HEK293 (cell line): Measurements from ENCODE around the gene COL17A1.

Experiments used
- CTCF ChIA-PET: fragments of 350-600 bp; formaldehyde crosslinking; extraction: SDS; loops from one replicate; lab custom pipeline; 2021; ENCODE audit warnings: antibody characterized with exemption; lab: Yijun Ruan, JAX
- POLR2A ChIA-PET: fragments of 300-600 bp; formaldehyde crosslinking; extraction: SDS; loops from one replicate; lab custom pipeline; 2020; ENCODE audit warnings: antibody characterized with exemption, inconsistent platforms; lab: Yijun Ruan, JAX
- H3K27ac ChIP-seq: fragments of 200-500 bp; sonication (Bioruptor generic); 2 replicates; pipeline ENCODE4 v1.5.1; 2014; ENCODE audit warnings: low read depth, low read length, control low read depth, inconsistent platforms; ENCODE audit errors: extremely low read depth
- H3K36me3 ChIP-seq, 2 experiments: fragments of 200-500 bp in 1 of 2; sonication (Bioruptor generic) in 1 of 2; 1 replicate in 1 of 2; 2 replicates in 1 of 2; pipeline ENCODE4 v1.5.1; 2014 to 2017; ENCODE audit warnings: inconsistent platforms in 2 of 2, low read length in 2 of 2; ENCODE audit not compliant: control insufficient read depth in 2 of 2, insufficient read depth in 1 of 2
- H3K4me1 ChIP-seq: fragments of 200-500 bp; sonication (Bioruptor generic); 2 replicates; pipeline ENCODE4 v1.5.1; 2014; ENCODE audit warnings: mild to moderate bottlenecking, low read length, inconsistent platforms; ENCODE audit not compliant: control insufficient read depth, insufficient read depth
- H3K4me3 ChIP-seq: 2 replicates; pipeline ENCODE4 v1.5.1; 2011; ENCODE audit warnings: low read depth, mild to moderate bottlenecking, control low read depth, low read length, moderate library complexity
- H3K9me3 ChIP-seq: fragments of 200-500 bp; sonication (Bioruptor generic); 2 replicates; pipeline ENCODE4 v1.5.1; 2014; ENCODE audit warnings: low read depth, low read length, inconsistent platforms; ENCODE audit not compliant: control insufficient read depth, insufficient read depth
- BCL11A ChIP-seq: fragments of 450-650 bp; formaldehyde crosslinking; IDR thresholded peaks from 2 replicates; pipeline ENCODE4 v1.5.1; 2016; ENCODE audit warnings: low read depth, missing biosample characterization, missing genetic modification characterization
- PRDM1 ChIP-seq: fragments of 450-650 bp; formaldehyde crosslinking; IDR thresholded peaks from 2 replicates; pipeline ENCODE4; 2016; ENCODE audit warnings: missing biosample characterization, missing genetic modification characterization
- SCRT1 ChIP-seq: fragments of 450-650 bp; formaldehyde crosslinking; IDR thresholded peaks from 2 replicates; pipeline ENCODE4 v1.5.1; 2016; ENCODE audit warnings: missing biosample characterization, missing genetic modification characterization, borderline replicate concordance
- SETDB1 ChIP-seq: IDR thresholded peaks from one replicate; pipeline ENCODE4 v1.6.1; 2017; ENCODE audit warnings: mild to moderate bottlenecking, low read length, moderate library complexity, mixed read lengths; ENCODE audit not compliant: insufficient read length
- SP7 ChIP-seq: fragments of 450-650 bp; formaldehyde crosslinking; IDR thresholded peaks from 2 replicates; pipeline ENCODE4 v1.5.1; 2016; ENCODE audit warnings: missing biosample characterization, missing genetic modification characterization
- TRIM28 ChIP-seq: IDR thresholded peaks from 2 replicates; pipeline ENCODE4 v1.6.1; 2011; ENCODE audit warnings: low read length, control low read depth, borderline replicate concordance
- ZBTB17 ChIP-seq: fragments of 450-650 bp; formaldehyde crosslinking; IDR thresholded peaks from 2 replicates; pipeline ENCODE4 v1.5.1; 2016; ENCODE audit warnings: missing biosample characterization, missing genetic modification characterization
- ZNF18 ChIP-seq: fragments of 450-650 bp; formaldehyde crosslinking; IDR thresholded peaks from 2 replicates; pipeline ENCODE4 v1.5.1; 2016; ENCODE audit warnings: missing biosample characterization, missing genetic modification characterization
- ZNF248 ChIP-seq: fragments of 450-650 bp; formaldehyde crosslinking; IDR thresholded peaks from 2 replicates; pipeline ENCODE4 v1.5.1; 2017; ENCODE audit warnings: missing biosample characterization, missing genetic modification characterization
- ZNF302 ChIP-seq: fragments of 450-650 bp; formaldehyde crosslinking; IDR thresholded peaks from 2 replicates; pipeline ENCODE4 v1.5.1; 2016; ENCODE audit warnings: missing biosample characterization, missing genetic modification characterization, low read depth
- ZNF350 ChIP-seq: fragments of 450-650 bp; formaldehyde crosslinking; IDR thresholded peaks from 2 replicates; pipeline ENCODE4 v1.5.0; 2017; ENCODE audit warnings: missing biosample characterization, mild to moderate bottlenecking, missing genetic modification characterization
- ZNF664 ChIP-seq: fragments of 450-650 bp; formaldehyde crosslinking; IDR thresholded peaks from 2 replicates; pipeline ENCODE4 v1.5.1; 2016; ENCODE audit warnings: missing biosample characterization, missing genetic modification characterization
- ZNF843 ChIP-seq: fragments of 450-650 bp; formaldehyde crosslinking; IDR thresholded peaks from 2 replicates; pipeline ENCODE4 v1.5.1; 2016; ENCODE audit warnings: missing biosample characterization, missing genetic modification characterization
- ZSCAN4 ChIP-seq: fragments of 450-650 bp; formaldehyde crosslinking; IDR thresholded peaks from 2 replicates; pipeline ENCODE4 v1.5.1; 2017; ENCODE audit warnings: missing biosample characterization, missing genetic modification characterization
- TF ChIP-seq, protein P1 (sequence below): fragments of 450-650 bp; formaldehyde crosslinking; IDR thresholded peaks from 2 replicates; pipeline ENCODE4 v1.5.1; 2017; ENCODE audit warnings: missing biosample characterization, mild to moderate bottlenecking, missing genetic modification characterization, moderate library complexity
- TF ChIP-seq, protein P2 (sequence below): fragments of 450-650 bp; formaldehyde crosslinking; IDR thresholded peaks from 2 replicates; pipeline ENCODE4 v1.5.1; 2016; ENCODE audit warnings: missing biosample characterization, missing genetic modification characterization
- TF ChIP-seq, protein P3 (sequence below): fragments of 450-650 bp; IDR thresholded peaks from 2 replicates; pipeline ENCODE4 v1.5.1; 2018; ENCODE audit warnings: missing biosample characterization, mild to moderate bottlenecking, missing genetic modification characterization
- TF ChIP-seq, protein P4 (sequence below): fragments of 450-650 bp; formaldehyde crosslinking; IDR thresholded peaks from 2 replicates; pipeline ENCODE4 v1.5.1; 2016; ENCODE audit warnings: missing biosample characterization, missing genetic modification characterization
- TF ChIP-seq, protein P5 (sequence below): fragments of 450-650 bp; formaldehyde crosslinking; IDR thresholded peaks from 2 replicates; pipeline ENCODE4 v1.5.1; 2017; ENCODE audit warnings: missing biosample characterization, missing genetic modification characterization

The COL17A1 gene

GRCh38 chr10:104077663-104078151 is 8.0 kb downstream of the COL17A1 start:
- ChIA-PET CTCF (interaction anchor here (0.6 kb wide), 1 partner anchor 525 kb away, joined by 3 read pairs; no protein-coding TSS in a partner anchor), POLR2A (interaction anchor here (1.7 kb wide), 1 partner anchor 43 kb away, joined by 4 read pairs; no protein-coding TSS in a partner anchor)
- peak overlapping the region; percentile 22; the same call in 1 of the 2 replicates for H3K27ac ChIP-seq
- H3K9me3 ChIP-seq: no peaks in the 10 kb centered on the region
- no peaks in the 10 kb centered on the region for H3K36me3 ChIP-seq
- H3K4me3 ChIP-seq: no peak overlapping the region
- TF ChIP-seq ZSCAN4 (tag by site-specific recombination) (no peak), ZNF248 (tag by site-specific recombination) (no peak), SETDB1 (no peak)
- TF ChIP-seq, protein P1, sequence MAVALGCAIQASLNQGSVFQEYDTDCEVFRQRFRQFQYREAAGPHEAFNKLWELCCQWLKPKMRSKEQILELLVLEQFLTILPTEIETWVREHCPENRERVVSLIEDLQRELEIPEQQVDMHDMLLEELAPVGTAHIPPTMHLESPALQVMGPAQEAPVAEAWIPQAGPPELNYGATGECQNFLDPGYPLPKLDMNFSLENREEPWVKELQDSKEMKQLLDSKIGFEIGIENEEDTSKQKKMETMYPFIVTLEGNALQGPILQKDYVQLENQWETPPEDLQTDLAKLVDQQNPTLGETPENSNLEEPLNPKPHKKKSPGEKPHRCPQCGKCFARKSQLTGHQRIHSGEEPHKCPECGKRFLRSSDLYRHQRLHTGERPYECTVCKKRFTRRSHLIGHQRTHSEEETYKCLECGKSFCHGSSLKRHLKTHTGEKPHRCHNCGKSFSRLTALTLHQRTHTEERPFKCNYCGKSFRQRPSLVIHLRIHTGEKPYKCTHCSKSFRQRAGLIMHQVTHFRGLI (tag by site-specific recombination): peak; percentile 93
- peaks cover 31% of the 10 kb centered on the region for H3K4me1 ChIP-seq

GRCh38 chr10:104077247-104077646 is 8.4 kb downstream of the COL17A1 start:
- Histone ChIP-seq H3K4me3 (no peak overlapping the region), H3K36me3 (no peaks in the 10 kb centered on the region), H3K27ac (peak overlapping the region; percentile 22; the same call in 1 of the 2 replicates), H3K9me3 (no peaks in the 10 kb centered on the region), H3K4me1 (peaks cover 31% of the 10 kb centered on the region)
- ChIA-PET CTCF (interaction anchor here (0.6 kb wide), 1 partner anchor 525 kb away, joined by 3 read pairs; no protein-coding TSS in a partner anchor), POLR2A (interaction anchor here (1.7 kb wide), 1 partner anchor 44 kb away, joined by 4 read pairs; no protein-coding TSS in a partner anchor)
- TF ChIP-seq, protein P2, sequence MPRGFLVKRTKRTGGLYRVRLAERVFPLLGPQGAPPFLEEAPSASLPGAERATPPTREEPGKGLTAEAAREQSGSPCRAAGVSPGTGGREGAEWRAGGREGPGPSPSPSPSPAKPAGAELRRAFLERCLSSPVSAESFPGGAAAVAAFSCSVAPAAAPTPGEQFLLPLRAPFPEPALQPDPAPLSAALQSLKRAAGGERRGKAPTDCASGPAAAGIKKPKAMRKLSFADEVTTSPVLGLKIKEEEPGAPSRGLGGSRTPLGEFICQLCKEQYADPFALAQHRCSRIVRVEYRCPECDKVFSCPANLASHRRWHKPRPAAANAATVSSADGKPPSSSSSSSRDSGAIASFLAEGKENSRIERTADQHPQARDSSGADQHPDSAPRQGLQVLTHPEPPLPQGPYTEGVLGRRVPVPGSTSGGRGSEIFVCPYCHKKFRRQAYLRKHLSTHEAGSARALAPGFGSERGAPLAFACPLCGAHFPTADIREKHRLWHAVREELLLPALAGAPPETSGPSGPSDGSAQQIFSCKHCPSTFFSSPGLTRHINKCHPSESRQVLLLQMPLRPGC (tag by site-specific recombination): 0 out of 2 replicates have a peak, but pooled peaks have one; percentile 3
- TF ChIP-seq ZNF664 (tag by site-specific recombination): 0 out of 2 replicates have a peak, but pooled peaks have one; percentile 6
- TF ChIP-seq, protein P3, sequence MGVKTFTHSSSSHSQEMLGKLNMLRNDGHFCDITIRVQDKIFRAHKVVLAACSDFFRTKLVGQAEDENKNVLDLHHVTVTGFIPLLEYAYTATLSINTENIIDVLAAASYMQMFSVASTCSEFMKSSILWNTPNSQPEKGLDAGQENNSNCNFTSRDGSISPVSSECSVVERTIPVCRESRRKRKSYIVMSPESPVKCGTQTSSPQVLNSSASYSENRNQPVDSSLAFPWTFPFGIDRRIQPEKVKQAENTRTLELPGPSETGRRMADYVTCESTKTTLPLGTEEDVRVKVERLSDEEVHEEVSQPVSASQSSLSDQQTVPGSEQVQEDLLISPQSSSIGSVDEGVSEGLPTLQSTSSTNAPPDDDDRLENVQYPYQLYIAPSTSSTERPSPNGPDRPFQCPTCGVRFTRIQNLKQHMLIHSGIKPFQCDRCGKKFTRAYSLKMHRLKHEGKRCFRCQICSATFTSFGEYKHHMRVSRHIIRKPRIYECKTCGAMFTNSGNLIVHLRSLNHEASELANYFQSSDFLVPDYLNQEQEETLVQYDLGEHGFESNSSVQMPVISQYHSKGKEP (tag by site-specific recombination): no peak

DNA sequence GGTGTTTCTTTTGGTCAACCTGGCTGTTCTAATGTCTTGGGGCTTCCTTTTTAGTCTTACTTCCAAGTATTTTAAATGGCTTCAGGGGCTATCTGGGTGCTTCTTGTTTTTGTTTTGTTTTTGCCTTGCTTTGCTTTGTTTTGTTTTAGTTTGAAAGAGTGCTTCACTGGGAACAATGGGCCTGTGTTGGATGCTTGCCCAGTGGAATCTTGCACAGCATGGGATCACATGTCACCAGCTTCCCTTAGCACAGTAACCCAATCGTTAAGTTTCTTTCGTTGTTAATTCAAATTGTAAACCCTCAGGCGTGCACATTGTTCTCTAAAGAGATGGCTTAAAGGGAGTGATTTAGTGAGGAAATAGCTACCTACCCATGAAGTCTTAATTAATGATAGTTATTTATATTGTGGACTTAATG is 8.9 kb downstream of the COL17A1 start:
- CTCF ChIA-PET: interaction anchor here (1.4 kb wide), 1 partner anchor 12 kb away, joined by 3 read pairs; no protein-coding TSS in a partner anchor
- TF ChIP-seq BCL11A (tag by site-specific recombination): peak; percentile 20; the same call in 1 of the 2 replicates
- TF ChIP-seq SP7 (tag by site-specific recombination): peak; percentile 88
- peak; percentile 58; the same call in 1 of the 2 replicates for TF ChIP-seq SCRT1 (tag by site-specific recombination)
- peak; percentile 85 for TF ChIP-seq ZNF843 (tag by site-specific recombination)
- TF ChIP-seq, protein P4, sequence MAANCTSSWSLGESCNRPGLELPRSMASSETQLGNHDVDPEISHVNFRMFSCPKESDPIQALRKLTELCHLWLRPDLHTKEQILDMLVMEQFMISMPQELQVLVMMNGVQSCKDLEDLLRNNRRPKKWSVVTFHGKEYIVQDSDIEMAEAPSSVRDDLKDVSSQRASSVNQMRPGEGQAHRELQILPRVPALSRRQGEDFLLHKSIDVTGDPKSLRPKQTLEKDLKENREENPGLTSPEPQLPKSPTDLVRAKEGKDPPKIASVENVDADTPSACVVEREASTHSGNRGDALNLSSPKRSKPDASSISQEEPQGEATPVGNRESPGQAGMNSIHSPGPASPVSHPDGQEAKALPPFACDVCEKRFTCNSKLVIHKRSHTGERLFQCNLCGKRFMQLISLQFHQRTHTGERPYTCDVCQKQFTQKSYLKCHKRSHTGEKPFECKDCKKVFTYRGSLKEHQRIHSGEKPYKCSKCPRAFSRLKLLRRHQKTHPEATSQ (tag by site-specific recombination): no peak
- TF ChIP-seq, protein P5, sequence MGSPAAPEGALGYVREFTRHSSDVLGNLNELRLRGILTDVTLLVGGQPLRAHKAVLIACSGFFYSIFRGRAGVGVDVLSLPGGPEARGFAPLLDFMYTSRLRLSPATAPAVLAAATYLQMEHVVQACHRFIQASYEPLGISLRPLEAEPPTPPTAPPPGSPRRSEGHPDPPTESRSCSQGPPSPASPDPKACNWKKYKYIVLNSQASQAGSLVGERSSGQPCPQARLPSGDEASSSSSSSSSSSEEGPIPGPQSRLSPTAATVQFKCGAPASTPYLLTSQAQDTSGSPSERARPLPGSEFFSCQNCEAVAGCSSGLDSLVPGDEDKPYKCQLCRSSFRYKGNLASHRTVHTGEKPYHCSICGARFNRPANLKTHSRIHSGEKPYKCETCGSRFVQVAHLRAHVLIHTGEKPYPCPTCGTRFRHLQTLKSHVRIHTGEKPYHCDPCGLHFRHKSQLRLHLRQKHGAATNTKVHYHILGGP (tag by site-specific recombination): peak; percentile 36; the same call in 1 of the 2 replicates
- no peak for TF ChIP-seq ZNF350 (tag by site-specific recombination)
- 0 out of 2 replicates have a peak, but pooled peaks have one; percentile 24 for TF ChIP-seq PRDM1 (tag by site-specific recombination)
- TF ChIP-seq TRIM28: 0 out of 2 replicates have a peak, but pooled peaks have one; percentile 29
- TF ChIP-seq ZBTB17 (tag by site-specific recombination): peak; percentile 57; the same call in 1 of the 2 replicates
- TF ChIP-seq ZNF18 (tag by site-specific recombination): 0 out of 2 replicates have a peak, but pooled peaks have one; percentile 39
- TF ChIP-seq ZNF302 (tag by site-specific recombination): no peak

More for the DNA sequence above, 8.9 kb downstream of the COL17A1 start:
- Histone ChIP-seq H3K36me3 (no peaks in the 10 kb centered on the region), H3K4me1 (peaks cover 28% of the 10 kb centered on the region), H3K27ac (peak overlapping the region; percentile 22; the same call in 1 of the 2 replicates), H3K4me3 (no peak overlapping the region), H3K9me3 (no peaks in the 10 kb centered on the region)
- POLR2A ChIA-PET: interaction anchor here (1.7 kb wide), 1 partner anchor 44 kb away, joined by 4 read pairs; no protein-coding TSS in a partner anchor
